ENCODE data around the gene NUDT12. TPM values are rescaled to one million over a fixed set of nuclear protein-coding genes. Genes with fewer than 3 reads are reported as not detected.

Gene NUDT12
- total RNA-seq, 1 experiment from 2014 or later: 12.9 TPM

GRCh38 chr5:103573411-103573810 lies 10.8 kb upstream of the NUDT12 start:
- H4K20me1 ChIP-seq (ENCODE audit: insufficient read depth): no peaks in the 10 kb centered on the region
- H3K36me3 ChIP-seq (ENCODE audit: low read depth): no peaks in the 10 kb centered on the region
- POLR2A ChIA-PET (ENCODE audit: unreplicated experiment): no interaction called here
- CTCF ChIA-PET: no interaction called here
- DNase-seq: no peak
- H3K9me2 ChIP-seq (ENCODE audit: insufficient read depth): no peaks in the 10 kb centered on the region; the same call in 1 of the 2 replicates
- H2AFZ ChIP-seq: no peak overlapping the region
- intact Hi-C loops (cut with micrococcal nuclease; ENCODE audit: unreplicated experiment): no loop called here
- BruUV-seq (replicated peaks): no TSS peak
- H3K79me2 ChIP-seq (ENCODE audit: low read depth): no peaks in the 10 kb centered on the region
- no peak overlapping the region for H3K4me2 ChIP-seq
- no peaks in the 10 kb centered on the region for H3K27me3 ChIP-seq (ENCODE audit: insufficient read depth, low read depth)
- no peaks in the 10 kb centered on the region for H3K9me3 ChIP-seq (ENCODE audit: insufficient read depth, low read depth)
- H3K4me1 ChIP-seq (replicated peaks; ENCODE audit: insufficient read depth): no peaks in the 10 kb centered on the region
- no peak overlapping the region for H3K27ac ChIP-seq
- H3F3A ChIP-seq (ENCODE audit: insufficient read depth, low read depth): no peaks in the 10 kb centered on the region
- no peak overlapping the region for H3K4me3 ChIP-seq
- TF ChIP-seq EZH2 (IDR thresholded peaks at IDR 0.05; ENCODE audit: low read depth): no peak
- no peak for TF ChIP-seq CTCF (conservative IDR thresholded peaks at IDR 0.05)

- Histone ChIP-seq H3K4me2 (no peak overlapping the region), H3K27me3 (ENCODE audit: insufficient read depth, low read depth) (no peaks in the 10 kb centered on the region), H3K27ac (no peak overlapping the region), H3K36me3 (ENCODE audit: low read depth) (no peaks in the 10 kb centered on the region), H3K79me2 (ENCODE audit: low read depth) (no peaks in the 10 kb centered on the region), H3F3A (ENCODE audit: insufficient read depth, low read depth) (no peaks in the 10 kb centered on the region), H3K9me2 (ENCODE audit: insufficient read depth) (no peaks in the 10 kb centered on the region; the same call in 1 of the 2 replicates), H4K20me1 (ENCODE audit: insufficient read depth) (no peaks in the 10 kb centered on the region), H2AFZ (no peak overlapping the region), H3K9me3 (ENCODE audit: insufficient read depth, low read depth) (no peaks in the 10 kb centered on the region), H3K4me1 (replicated peaks; ENCODE audit: insufficient read depth) (no peaks in the 10 kb centered on the region), H3K4me3 (no peak overlapping the region)
- intact Hi-C loops (cut with micrococcal nuclease; ENCODE audit: unreplicated experiment): no loop called here
- no TSS peak for BruUV-seq (replicated peaks)
- no peak for DNase-seq
- CTCF ChIA-PET: no interaction called here
- POLR2A ChIA-PET (ENCODE audit: unreplicated experiment): no interaction called here
- no peak for TF ChIP-seq EZH2 (IDR thresholded peaks at IDR 0.05; ENCODE audit: low read depth)
- TF ChIP-seq CTCF (conservative IDR thresholded peaks at IDR 0.05): no peak
These were observed 9.9 kb upstream of the NUDT12 start for GRCh38 chr5:103572454-103572853.

GRCh38 chr5:103571730-103572129 lies 9.1 kb upstream of the NUDT12 start:
- no peak for DNase-seq
- Histone ChIP-seq H3K27ac (no peak overlapping the region), H3K4me3 (no peak overlapping the region), H3K4me2 (no peak overlapping the region), H3K4me1 (replicated peaks; ENCODE audit: insufficient read depth) (no peaks in the 10 kb centered on the region), H3F3A (ENCODE audit: insufficient read depth, low read depth) (no peaks in the 10 kb centered on the region), H3K36me3 (ENCODE audit: low read depth) (no peaks in the 10 kb centered on the region), H3K9me3 (ENCODE audit: insufficient read depth, low read depth) (no peaks in the 10 kb centered on the region), H4K20me1 (ENCODE audit: insufficient read depth) (no peaks in the 10 kb centered on the region), H2AFZ (no peak overlapping the region), H3K9me2 (ENCODE audit: insufficient read depth) (no peaks in the 10 kb centered on the region), H3K27me3 (ENCODE audit: insufficient read depth, low read depth) (no peaks in the 10 kb centered on the region), H3K79me2 (ENCODE audit: low read depth) (no peaks in the 10 kb centered on the region)
- ChIA-PET CTCF (no interaction called here), POLR2A (ENCODE audit: unreplicated experiment) (no interaction called here)
- TF ChIP-seq CTCF (conservative IDR thresholded peaks at IDR 0.05) (no peak), EZH2 (IDR thresholded peaks at IDR 0.05; ENCODE audit: low read depth) (no peak)
- intact Hi-C loops (cut with micrococcal nuclease; ENCODE audit: unreplicated experiment): no loop called here
- BruUV-seq (replicated peaks): no TSS peak
